ENCODE measurements around the gene KLK10.

Gene KLK10

GRCh38 chr19:51025809-51026553 lies 6.5 kb upstream of the KLK10 start:
- no peak for DNase-seq

- DNase-seq: no peak
Measured at GRCh38 chr19:51025401-51025800, 5.9 kb upstream of the KLK10 start.

GRCh38 chr19:51024924-51025323 lies 5.4 kb upstream of the KLK10 start:
- DNase-seq: no peak

- no peak for DNase-seq
Measured at GRCh38 chr19:51023946-51024345, 4.4 kb upstream of the KLK10 start.

- no peak for DNase-seq
Measured at GRCh38 chr19:51022526-51022925, 3.0 kb upstream of the KLK10 start.

DNA sequence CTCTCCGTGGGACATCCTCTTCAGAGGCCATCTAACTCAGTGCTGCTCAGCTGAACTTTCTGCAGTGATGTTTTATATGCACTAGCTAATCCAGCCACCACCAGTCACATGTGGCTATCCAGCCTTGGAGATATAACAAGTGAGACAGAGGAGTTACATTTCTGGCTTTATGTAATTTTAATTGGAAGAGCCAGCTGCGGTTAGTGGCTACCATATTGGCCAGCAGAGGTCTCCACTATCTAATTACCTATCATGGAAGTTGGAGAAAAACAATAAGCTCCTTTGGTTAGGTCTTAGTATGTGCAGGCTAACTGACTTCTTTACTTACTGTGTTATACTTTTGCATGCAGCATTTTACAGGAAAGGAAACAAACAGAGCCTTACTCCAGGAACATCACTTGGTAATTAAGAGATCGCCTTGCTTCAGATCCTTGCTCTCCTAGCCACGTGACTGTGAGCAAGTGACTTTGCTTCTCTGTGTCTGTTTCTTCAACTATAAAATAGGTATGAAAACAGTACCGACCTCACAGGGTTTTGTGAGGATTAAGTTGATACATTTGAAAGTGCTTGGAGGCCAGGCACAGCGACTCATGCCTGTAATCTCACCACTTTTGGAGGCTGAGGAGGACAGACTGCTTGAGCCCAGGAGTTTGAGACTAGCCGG lies 1.6 kb upstream of the KLK10 start:
- peak; percentile 33 for DNase-seq

DNA sequence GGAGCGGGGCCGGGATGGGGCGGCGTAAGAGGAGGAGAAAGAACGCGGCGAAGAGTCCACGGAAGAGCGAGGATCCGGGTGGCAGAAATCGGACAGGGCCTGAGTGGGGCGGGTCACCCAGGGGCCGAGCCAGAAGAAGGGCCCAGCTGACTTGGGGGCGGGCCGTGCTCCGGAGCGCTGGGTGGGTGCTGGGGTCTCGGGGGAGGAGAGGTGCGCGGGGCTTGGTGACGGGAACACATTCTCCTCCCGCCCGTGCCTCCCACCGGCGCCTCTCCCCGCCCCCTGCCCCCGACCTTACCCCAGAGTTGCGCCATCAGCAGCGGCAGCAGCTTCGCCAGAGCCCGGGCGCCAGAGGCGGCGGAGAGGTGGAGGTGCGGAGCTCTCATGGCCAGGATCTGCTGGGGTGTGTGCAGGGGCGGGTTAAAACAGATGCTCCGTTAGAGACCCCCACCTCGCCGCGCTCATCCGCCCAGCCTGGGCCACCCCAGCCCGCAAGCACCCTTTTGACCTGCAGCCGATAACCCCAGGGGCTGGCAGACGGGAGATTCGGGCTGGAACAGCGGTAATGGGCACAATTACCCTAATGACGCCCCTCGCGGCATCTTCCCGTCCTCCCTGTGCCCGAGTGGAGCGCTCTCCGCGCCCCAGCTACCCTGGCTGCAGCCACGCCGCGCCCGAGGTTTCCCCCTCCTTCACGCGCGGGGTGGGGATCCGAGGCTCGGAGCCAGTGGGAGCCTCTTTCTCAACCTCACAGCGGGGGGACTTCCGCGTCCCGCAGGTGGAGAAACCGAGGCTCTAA lies 565 bp downstream of the KLK10 start:
- no peak for DNase-seq

DNA sequence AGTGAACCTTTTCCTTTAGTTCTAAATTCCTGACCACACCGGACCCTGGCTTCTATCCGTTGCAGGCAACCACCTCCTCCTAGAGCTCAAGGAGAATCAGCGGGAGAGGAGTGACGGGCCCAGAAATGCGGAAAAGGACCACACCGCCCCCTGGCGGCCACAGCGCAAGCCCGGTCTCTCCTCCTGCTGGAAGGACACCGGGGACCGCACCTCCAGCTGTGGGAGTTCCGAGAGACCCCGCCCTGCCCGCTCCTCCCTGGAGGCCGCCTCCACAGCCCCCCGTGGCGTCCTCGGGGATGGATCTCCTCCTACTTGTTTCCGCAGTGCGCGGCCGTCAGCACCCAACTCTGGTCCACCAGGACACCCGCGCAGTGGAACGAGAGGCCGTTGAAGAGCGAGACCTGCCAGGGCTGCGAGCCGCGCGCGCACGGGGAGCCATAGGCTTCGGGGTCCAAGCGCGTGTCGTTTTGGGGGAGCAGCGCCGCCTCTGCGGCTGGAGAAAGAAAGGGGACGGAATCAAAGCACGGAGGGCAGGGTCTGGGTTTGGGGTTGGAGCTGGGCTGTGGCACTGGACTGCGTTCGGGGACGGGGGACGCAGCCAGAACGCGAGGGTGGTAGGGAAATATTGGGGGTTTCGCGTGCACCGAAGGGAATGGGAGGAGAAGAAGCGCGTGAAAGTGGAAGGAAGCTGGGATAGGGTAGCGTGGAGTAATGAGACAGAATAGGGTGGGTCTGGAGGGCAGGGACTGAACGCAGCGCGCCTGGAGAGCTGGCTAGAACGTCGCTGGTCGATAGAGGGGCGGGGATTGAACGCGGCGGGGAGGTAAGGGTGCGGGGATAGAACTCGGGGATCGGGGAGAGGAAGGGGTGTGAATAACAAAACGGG lies 2.5 kb downstream of the KLK10 start:
- DNase-seq: no peak

DNA sequence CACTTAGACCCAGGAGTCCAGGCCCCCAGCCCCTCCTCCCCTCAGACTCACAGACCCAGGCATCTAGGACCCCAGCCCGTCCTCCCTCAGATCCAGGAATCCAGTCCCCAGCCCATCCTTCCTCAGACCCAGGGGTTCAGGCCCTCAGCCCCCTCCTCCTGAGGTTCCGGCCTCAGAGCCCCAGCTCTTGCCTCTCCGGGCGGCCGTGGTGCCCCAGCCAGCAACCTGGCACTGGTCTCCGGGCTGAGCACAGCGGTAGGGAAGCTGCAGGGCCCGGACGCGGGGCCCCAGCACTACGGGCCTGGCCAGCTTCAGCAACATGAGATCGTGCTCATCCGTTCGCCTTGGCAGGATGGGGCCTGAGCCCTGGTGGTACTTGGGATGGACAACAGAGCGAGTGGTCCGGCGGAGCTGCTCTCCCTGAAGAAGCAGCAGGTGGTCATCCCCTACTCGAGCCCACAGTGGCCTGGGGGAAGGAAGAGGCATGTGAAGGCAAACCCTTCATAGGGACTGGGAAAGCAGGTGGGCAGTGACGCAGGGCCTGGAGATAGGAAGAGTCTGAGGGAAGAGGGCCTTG lies 3.7 kb downstream of the KLK10 start:
- DNase-seq: no peak

DNA sequence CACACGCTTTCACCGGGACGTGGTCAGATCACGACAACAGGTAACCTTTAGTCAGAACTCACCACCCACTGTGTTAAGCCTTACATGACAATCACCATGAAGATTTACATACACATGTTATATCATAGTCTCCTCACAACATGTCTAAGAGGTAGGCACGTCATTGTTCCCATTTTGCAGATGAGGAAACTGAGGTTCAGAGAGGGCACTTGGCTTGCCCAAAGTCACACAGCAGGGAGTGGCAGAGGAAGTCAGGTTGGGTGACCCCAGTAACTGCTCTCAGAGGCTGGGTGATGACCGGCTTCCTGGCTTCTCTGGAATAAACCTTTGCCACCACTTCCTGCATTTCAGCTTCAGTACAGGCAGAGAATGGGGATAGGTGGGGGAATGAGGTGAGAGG lies 5.3 kb downstream of the KLK10 start:
- DNase-seq: no peak

- no peak for DNase-seq
Measured at GRCh38 chr19:51012661-51013190, 6.8 kb downstream of the KLK10 start.

GRCh38 chr19:51010066-51010795 lies 9.3 kb downstream of the KLK10 start:
- DNase-seq: no peak

DNA sequence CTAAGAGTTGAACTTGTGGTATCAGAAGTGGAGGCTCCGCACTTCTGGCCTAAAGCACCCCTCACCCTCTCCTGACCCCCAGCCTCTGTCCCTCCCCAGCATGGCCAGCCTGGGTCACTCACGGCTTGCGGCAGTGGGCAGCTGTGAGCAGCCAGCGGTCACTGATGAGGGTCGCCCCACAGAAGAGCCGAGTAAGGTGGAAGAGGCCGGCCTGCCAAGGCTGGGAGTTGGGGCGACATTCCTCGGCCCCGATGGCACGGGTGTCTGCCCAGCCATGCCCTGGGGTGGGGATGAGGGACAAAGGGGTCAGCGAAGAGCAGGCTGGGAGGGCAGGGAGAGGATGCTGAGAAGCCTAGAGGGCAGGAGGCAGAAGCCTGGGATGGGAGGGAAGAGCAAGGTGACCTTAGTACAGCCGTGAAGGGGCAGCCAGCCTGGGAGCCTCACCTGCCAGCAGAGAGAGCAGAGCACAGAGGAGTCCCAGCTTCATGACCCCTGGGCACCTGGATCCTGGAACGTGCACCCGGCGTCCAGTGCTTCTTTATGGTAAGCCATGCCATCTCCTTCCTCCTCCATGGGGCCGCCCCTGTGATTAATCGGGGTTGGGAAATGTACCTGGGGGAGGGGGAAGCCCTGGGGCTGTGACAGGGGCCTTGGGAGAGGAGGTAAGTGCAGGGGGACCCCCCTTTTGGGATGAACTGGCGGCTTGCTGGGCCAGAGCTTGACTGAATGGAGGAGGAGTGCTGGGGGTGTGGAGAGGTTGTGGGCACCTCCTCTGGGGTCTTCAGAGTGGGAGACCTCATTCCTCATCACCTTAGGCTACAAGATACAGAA lies 10.2 kb downstream of the KLK10 start:
- no peak for DNase-seq

- DNase-seq: no peak
Measured at GRCh38 chr19:51007488-51007887, 12.0 kb downstream of the KLK10 start.

GRCh38 chr19:51006406-51006805 lies 13.1 kb downstream of the KLK10 start:
- no peak for DNase-seq

DNA sequence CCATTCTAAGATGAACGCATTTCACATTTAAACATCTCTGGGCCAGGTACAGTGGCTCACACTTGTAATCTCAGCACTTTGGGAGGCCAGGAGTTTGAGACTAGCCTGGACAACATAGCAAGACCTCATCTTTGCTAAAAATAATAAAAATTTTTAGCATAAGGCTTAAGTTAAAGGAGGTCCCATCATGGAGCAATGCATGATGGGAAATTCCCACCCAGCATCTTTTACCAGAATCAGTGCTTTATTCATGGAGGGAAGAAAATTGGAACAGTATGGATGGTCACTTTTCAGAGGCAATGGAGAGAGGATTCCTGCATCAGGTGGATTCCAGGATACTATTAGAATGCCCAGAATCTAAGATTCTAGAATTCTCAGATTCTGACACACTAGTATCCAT lies 14.3 kb downstream of the KLK10 start:
- DNase-seq: no peak

- no peak for DNase-seq
Measured at GRCh38 chr19:51003316-51003715, 16.2 kb downstream of the KLK10 start.

DNA sequence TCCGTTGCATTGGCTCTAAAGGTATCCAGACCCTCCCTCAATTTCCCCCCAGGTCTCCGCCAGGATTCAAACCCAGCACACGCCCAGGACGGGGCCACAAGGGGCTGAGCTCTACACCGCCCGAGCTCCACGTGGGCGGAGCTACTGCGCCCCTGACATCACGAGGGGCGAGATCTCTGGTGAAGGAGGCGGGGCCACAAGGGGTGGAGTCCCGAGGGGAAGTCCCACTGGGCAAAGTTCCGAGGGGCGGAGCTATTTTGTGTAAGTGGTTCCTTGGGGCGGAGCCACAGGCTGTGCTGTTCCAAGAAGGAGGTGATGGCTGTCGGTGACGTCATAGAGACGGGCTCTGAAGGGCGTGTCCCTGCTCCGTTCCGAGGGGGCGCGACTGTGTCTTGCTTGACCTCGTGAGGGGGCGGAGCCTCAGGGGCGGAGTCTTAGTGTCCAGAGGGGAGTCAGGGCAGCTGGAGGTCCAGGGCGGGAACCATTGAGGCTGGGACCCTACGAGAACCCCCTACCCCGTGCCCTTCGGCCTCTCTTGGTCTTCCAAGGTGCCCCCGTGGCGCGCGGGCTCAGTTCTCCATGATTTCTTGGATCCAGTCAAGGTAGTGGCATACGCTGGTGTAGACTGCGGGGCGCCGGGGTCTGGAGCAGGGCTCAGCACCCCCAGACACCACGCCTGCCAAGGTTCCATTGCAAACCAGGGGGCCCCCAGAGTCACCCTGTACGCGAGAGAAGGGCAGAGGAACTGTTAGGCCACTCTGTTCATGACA lies 16.8 kb downstream of the KLK10 start:
- no peak for DNase-seq

- DNase-seq: no peak
Measured at GRCh38 chr19:51002089-51002532, 17.4 kb downstream of the KLK10 start.

- no peak for DNase-seq
Measured at GRCh38 chr19:51001515-51001914, 18.0 kb downstream of the KLK10 start, which contains the start of gene KLK8. KLK8 (minus strand) TSS chr19:51001604; CDS start chr19:51001167, 437 bp downstream.
